ENCODE measurements around the gene TMEM45B. TPM values are rescaled to one million over a fixed set of nuclear protein-coding genes. Genes with fewer than 3 reads are reported as not detected.
"Not testable (repeated sequence)": the region's sequence is repeated elsewhere in the genome, so short reads cannot be mapped to it uniquely, and the experiment has no call there.

The TMEM45B gene
- total and polyA plus RNA-seq, 2 donors (not counting 1 experiment from before 2014, with no cell fraction given) = not detected

DNA sequence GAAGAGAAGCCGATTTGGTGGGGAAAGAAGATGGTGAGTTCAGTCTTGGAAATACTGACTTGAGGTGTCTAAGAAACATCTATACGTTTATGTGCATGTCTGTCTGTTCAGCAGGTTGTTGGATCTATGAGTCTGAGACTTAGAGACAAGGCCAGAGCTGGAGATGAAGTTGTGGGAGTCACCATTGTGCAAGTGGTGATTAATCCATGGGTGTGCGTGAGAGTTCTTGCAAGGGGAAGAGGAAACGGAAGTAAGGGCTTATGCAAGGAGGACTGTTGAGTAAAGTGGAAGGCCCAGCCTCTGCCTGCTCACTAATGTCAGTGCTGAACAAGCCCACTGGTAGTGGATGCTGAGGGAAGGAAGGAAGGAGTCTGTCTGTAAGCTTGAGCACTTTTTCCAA is 9.7 kb downstream of the TMEM45B start:
- Histone ChIP-seq H2AFZ (ENCODE audit: low read length) (no peak overlapping the region), H3K36me3 (ENCODE audit: control insufficient read depth, insufficient read depth, low read length) (no peaks in the 10 kb centered on the region), H3K9me3 (ENCODE audit: control insufficient read depth, insufficient read depth, low read depth, low read length) (no peaks in the 10 kb centered on the region), H3K9ac (ENCODE audit: insufficient read depth, low read length) (no peak overlapping the region), H3K4me2 (ENCODE audit: extremely low read depth, insufficient read depth, low read length) (no peak overlapping the region), H3K27me3 (ENCODE audit: control insufficient read depth, insufficient read depth, low read length) (no peaks in the 10 kb centered on the region), H3K4me1 (ENCODE audit: control insufficient read depth, extremely low read depth, insufficient read depth, low read length) (no peaks in the 10 kb centered on the region), H3K27ac (ENCODE audit: insufficient read depth, low read length) (no peak overlapping the region), H3K79me2 (ENCODE audit: control insufficient read depth, insufficient read depth, low read length) (no peaks in the 10 kb centered on the region), H4K20me1 (ENCODE audit: control insufficient read depth, extremely low read depth, insufficient read depth, low read length) (no peaks in the 10 kb centered on the region), H3K4me3 (replicated peaks in 1 of 4; ENCODE audit: control extremely low read depth in 1 of 4, insufficient read depth in 1 of 4, low read depth in 3 of 4, low read length in 4 of 4) (no peak overlapping the region)
- peak; percentile 11 to 23 for DNase-seq (ENCODE audit: low read depth in 2 of 2)
- TF ChIP-seq, protein P1, sequence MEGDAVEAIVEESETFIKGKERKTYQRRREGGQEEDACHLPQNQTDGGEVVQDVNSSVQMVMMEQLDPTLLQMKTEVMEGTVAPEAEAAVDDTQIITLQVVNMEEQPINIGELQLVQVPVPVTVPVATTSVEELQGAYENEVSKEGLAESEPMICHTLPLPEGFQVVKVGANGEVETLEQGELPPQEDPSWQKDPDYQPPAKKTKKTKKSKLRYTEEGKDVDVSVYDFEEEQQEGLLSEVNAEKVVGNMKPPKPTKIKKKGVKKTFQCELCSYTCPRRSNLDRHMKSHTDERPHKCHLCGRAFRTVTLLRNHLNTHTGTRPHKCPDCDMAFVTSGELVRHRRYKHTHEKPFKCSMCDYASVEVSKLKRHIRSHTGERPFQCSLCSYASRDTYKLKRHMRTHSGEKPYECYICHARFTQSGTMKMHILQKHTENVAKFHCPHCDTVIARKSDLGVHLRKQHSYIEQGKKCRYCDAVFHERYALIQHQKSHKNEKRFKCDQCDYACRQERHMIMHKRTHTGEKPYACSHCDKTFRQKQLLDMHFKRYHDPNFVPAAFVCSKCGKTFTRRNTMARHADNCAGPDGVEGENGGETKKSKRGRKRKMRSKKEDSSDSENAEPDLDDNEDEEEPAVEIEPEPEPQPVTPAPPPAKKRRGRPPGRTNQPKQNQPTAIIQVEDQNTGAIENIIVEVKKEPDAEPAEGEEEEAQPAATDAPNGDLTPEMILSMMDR (conservative IDR thresholded peaks at IDR 0.05 in 1 of 2, IDR thresholded peaks at IDR 0.05 in 1 of 2; ENCODE audit: low read depth in 1 of 2, low read length in 2 of 2) = no peak
- no peak for TF ChIP-seq EZH2 (IDR thresholded peaks at IDR 0.05; ENCODE audit: low read length, missing control alignments)

DNA sequence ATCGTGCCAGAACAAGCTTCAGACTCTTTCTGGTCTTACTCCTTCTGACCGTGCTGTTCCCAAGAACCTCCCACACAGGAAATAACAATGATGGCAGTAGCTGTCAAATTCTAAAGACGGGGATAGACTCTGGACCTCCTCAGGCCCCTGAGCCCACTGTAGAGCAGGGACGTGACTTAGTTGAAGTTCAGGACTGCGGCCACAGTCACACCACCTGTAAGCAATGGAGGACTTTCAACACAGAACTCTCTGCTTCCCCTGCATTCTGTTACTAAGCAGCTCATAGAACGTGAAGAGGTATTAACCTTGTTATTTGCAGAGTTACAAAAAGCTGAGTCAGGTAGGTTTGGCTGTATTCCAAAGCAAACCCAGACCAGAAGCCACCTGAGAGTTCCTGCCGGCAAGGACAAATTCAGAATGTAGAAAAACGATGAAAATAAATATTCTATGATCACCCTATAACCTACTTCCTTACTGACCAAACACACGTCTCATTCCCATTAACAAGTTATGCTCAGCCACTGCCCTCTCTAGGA is 12.7 kb downstream of the TMEM45B start:
- Histone ChIP-seq H3K4me3 (replicated peaks in 1 of 4; ENCODE audit: control extremely low read depth in 1 of 4, insufficient read depth in 1 of 4, low read depth in 3 of 4, low read length in 4 of 4) (no peak overlapping the region), H3K27ac (ENCODE audit: insufficient read depth, low read length) (no peak overlapping the region), H3K79me2 (ENCODE audit: control insufficient read depth, insufficient read depth, low read length) (no peaks in the 10 kb centered on the region), H3K27me3 (ENCODE audit: control insufficient read depth, insufficient read depth, low read length) (no peaks in the 10 kb centered on the region), H3K9ac (ENCODE audit: insufficient read depth, low read length) (no peak overlapping the region), H3K4me2 (ENCODE audit: extremely low read depth, insufficient read depth, low read length) (no peak overlapping the region), H4K20me1 (ENCODE audit: control insufficient read depth, extremely low read depth, insufficient read depth, low read length) (no peaks in the 10 kb centered on the region), H3K36me3 (ENCODE audit: control insufficient read depth, insufficient read depth, low read length) (no peaks in the 10 kb centered on the region), H3K4me1 (ENCODE audit: control insufficient read depth, extremely low read depth, insufficient read depth, low read length) (no peaks in the 10 kb centered on the region), H2AFZ (ENCODE audit: low read length) (no peak overlapping the region), H3K9me3 (ENCODE audit: control insufficient read depth, insufficient read depth, low read depth, low read length) (no peaks in the 10 kb centered on the region)
- DNase-seq (ENCODE audit: low read depth in 2 of 2) = no peak
- TF ChIP-seq EZH2 (IDR thresholded peaks at IDR 0.05; ENCODE audit: low read length, missing control alignments) = no peak
- TF ChIP-seq, protein P1 (conservative IDR thresholded peaks at IDR 0.05 in 1 of 2, IDR thresholded peaks at IDR 0.05 in 1 of 2; ENCODE audit: low read depth in 1 of 2, low read length in 2 of 2) = no peak

DNA sequence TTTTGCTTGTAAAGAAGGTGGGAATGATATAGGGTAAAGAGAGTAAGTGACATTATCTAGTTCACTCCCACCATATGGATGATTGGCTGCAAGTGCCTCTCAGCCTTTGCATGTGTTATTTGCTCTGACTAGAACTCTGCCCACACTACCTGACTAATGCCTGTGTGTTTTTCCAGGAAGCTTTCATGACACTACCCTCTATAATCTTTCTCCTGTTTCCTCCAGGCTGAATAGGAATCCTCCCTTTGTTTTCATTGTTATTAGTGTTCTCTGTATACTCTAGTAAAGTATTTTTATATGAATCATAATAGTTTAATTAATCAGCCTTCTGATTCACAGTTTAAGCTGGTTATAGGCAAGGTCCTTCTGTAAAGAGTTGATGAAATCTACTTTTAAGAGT is 13.8 kb downstream of the TMEM45B start:
- not testable (repeated sequence) for H4K20me1 ChIP-seq (ENCODE audit: control insufficient read depth, extremely low read depth, insufficient read depth, low read length); DNase-seq (ENCODE audit: low read depth in 2 of 2); H3K4me1 ChIP-seq (ENCODE audit: control insufficient read depth, extremely low read depth, insufficient read depth, low read length); H2AFZ ChIP-seq (ENCODE audit: low read length); H3K4me3 ChIP-seq (replicated peaks in 1 of 4; ENCODE audit: control extremely low read depth in 1 of 4, insufficient read depth in 1 of 4, low read depth in 3 of 4, low read length in 4 of 4); H3K9me3 ChIP-seq (ENCODE audit: control insufficient read depth, insufficient read depth, low read depth, low read length); H3K36me3 ChIP-seq (ENCODE audit: control insufficient read depth, insufficient read depth, low read length); H3K9ac ChIP-seq (ENCODE audit: insufficient read depth, low read length); H3K27ac ChIP-seq (ENCODE audit: insufficient read depth, low read length); H3K4me2 ChIP-seq (ENCODE audit: extremely low read depth, insufficient read depth, low read length); H3K27me3 ChIP-seq (ENCODE audit: control insufficient read depth, insufficient read depth, low read length); H3K79me2 ChIP-seq (ENCODE audit: control insufficient read depth, insufficient read depth, low read length)

DNA sequence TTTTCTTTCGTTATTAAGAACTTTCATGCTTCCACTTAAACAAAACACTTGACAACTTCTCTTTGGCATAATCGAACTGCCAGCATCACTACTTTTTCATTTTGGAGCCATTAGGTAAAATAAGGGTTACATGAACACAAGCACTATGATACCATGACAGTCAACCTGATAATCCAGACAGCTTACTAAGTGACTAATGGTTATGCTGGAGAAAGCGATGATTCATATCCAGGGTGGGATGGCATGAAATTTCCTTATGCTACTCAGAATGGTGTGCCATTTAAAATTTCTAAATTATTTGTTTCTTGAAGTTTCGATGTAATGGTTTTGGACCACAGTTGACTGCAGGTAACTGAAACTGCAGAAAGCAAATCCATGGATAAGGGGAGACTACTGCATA is 15.6 kb downstream of the TMEM45B start:
- H3K4me2 ChIP-seq (ENCODE audit: extremely low read depth, insufficient read depth, low read length); H3K27me3 ChIP-seq (ENCODE audit: control insufficient read depth, insufficient read depth, low read length); H3K4me1 ChIP-seq (ENCODE audit: control insufficient read depth, extremely low read depth, insufficient read depth, low read length); H3K79me2 ChIP-seq (ENCODE audit: control insufficient read depth, insufficient read depth, low read length); H3K36me3 ChIP-seq (ENCODE audit: control insufficient read depth, insufficient read depth, low read length); H3K4me3 ChIP-seq (replicated peaks in 1 of 4; ENCODE audit: control extremely low read depth in 1 of 4, insufficient read depth in 1 of 4, low read depth in 3 of 4, low read length in 4 of 4); H2AFZ ChIP-seq (ENCODE audit: low read length); H3K27ac ChIP-seq (ENCODE audit: insufficient read depth, low read length); H3K9me3 ChIP-seq (ENCODE audit: control insufficient read depth, insufficient read depth, low read depth, low read length); H3K9ac ChIP-seq (ENCODE audit: insufficient read depth, low read length); H4K20me1 ChIP-seq (ENCODE audit: control insufficient read depth, extremely low read depth, insufficient read depth, low read length): not testable (repeated sequence)
- DNase-seq (ENCODE audit: low read depth in 2 of 2) = peak in 1 of 2 donors; percentile 17

DNA sequence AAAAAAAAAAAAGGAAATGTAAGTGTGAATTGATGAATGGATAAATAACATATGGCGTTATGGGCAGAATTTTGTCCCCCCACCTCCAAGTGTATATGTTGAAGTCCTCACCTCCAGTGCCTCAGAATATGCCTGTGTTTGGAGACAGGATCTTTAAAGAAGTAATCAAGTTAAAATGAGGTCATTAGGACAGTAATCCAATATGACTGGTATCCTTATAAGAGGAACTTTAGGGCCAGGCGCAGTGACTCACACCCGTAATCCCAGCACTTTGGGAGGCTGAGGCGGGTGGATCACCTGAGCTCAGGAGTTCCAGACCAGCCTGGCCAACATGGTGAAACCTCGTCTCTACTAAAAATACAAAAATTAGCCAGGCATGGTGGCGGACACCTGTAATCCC is 17.6 kb downstream of the TMEM45B start:
- H3K27me3 ChIP-seq (ENCODE audit: control insufficient read depth, insufficient read depth, low read length); DNase-seq (ENCODE audit: low read depth in 2 of 2); H3K27ac ChIP-seq (ENCODE audit: insufficient read depth, low read length); H4K20me1 ChIP-seq (ENCODE audit: control insufficient read depth, extremely low read depth, insufficient read depth, low read length); H3K4me2 ChIP-seq (ENCODE audit: extremely low read depth, insufficient read depth, low read length); H3K4me3 ChIP-seq (replicated peaks in 1 of 4; ENCODE audit: control extremely low read depth in 1 of 4, insufficient read depth in 1 of 4, low read depth in 3 of 4, low read length in 4 of 4); H2AFZ ChIP-seq (ENCODE audit: low read length); H3K79me2 ChIP-seq (ENCODE audit: control insufficient read depth, insufficient read depth, low read length); H3K9ac ChIP-seq (ENCODE audit: insufficient read depth, low read length); H3K9me3 ChIP-seq (ENCODE audit: control insufficient read depth, insufficient read depth, low read depth, low read length); H3K36me3 ChIP-seq (ENCODE audit: control insufficient read depth, insufficient read depth, low read length); H3K4me1 ChIP-seq (ENCODE audit: control insufficient read depth, extremely low read depth, insufficient read depth, low read length): not testable (repeated sequence)

Data from fibroblast of lung (primary cell).